ENCODE data around the gene PRSS36. TPM values are rescaled to one million over a fixed set of nuclear protein-coding genes. Genes with fewer than 3 reads are reported as not detected.
A peak's percentile ranks its signal among the peaks of the same experiment; 100 is the strongest.

PRSS36 gene
- total and polyA plus RNA-seq, 4 donors = 0.09 to 2.1 (median 0.62) TPM

DNA sequence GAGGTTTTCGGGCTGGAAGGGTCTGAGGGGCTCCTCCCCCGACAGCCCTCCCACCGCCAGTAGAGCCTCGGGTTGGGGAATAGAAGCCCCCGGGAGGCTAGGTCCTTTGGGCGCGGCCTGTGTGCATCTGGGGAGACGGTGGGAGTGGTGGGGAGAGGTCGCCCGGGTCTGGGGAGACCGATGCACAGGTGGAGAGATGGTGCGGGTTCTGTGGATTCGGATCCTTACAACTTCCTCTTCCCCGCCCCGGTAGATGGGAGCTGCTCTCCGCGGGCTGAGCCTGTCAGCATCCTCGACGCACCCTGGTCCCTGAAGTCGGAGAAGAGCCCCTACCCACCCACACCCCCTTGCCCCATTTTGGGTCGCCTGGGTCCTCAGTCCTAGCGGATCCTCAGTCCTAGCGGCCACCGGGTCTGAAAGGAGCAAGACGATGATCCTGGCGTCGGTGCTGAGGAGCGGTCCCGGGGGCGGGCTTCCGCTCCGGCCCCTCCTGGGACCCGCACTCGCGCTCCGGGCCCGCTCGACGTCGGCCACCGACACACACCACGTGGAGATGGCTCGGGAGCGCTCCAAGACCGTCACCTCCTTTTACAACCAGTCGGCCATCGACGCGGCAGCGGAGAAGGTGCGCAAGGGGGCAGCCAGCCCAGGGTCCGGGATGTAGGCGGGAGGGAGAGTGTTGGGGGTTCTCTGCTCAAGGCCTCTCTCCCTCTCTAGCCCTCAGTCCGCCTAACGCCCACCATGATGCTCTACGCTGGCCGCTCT, 40.9 kb downstream of the PRSS36 start:
- Histone ChIP-seq H3K9ac (ENCODE audit: low read depth in 1 of 2, low read length in 2 of 2) (peak overlapping the region; percentile 34 to 72), H3K27me3 (ENCODE audit: control insufficient read depth in 4 of 4, insufficient read depth in 4 of 4, low read length in 3 of 4) (no peaks in the 10 kb centered on the region), H3K9me3 (ENCODE audit: control insufficient read depth in 4 of 4, low read length in 3 of 4) (no peaks in the 10 kb centered on the region), H3K4me1 (ENCODE audit: control insufficient read depth in 4 of 4, insufficient read depth in 4 of 4, low read length in 3 of 4) (peaks cover 20 to 55% (median 40%) of the 10 kb centered on the region in 4 donors), H3K4me3 (ENCODE audit: low read depth in 1 of 3, low read length in 3 of 3) (peak overlapping the region; percentile 53 to 91 (median 61)), H3K27ac (ENCODE audit: low read depth in 1 of 2, low read length in 2 of 2) (peak overlapping the region; percentile 86 to 96), H3K36me3 (ENCODE audit: control insufficient read depth in 4 of 4, insufficient read depth in 3 of 4, low read depth in 1 of 4, low read length in 3 of 4) (peaks cover 0 to 10% (median 6%) of the 10 kb centered on the region in 4 donors)
- WGBS = 53% methylated on average over 57 of the region's 57 CpGs
- DNase-seq (ENCODE audit: low spot score) = no peak
- TF ChIP-seq FOXA1 (IDR thresholded peaks at IDR 0.05) = no peak
- no peak for TF ChIP-seq SP1 (IDR thresholded peaks at IDR 0.05)
- no peak for TF ChIP-seq TAF1 (conservative IDR thresholded peaks at IDR 0.05)
- TF ChIP-seq JUND (IDR thresholded peaks at IDR 0.05) = no peak
- TF ChIP-seq HNF4A (conservative IDR thresholded peaks at IDR 0.05) = no peak
- no peak for TF ChIP-seq RXRA (IDR thresholded peaks at IDR 0.05)
- TF ChIP-seq, protein P1, sequence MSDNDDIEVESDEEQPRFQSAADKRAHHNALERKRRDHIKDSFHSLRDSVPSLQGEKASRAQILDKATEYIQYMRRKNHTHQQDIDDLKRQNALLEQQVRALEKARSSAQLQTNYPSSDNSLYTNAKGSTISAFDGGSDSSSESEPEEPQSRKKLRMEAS (IDR thresholded peaks at IDR 0.05) = no peak
- no peak for TF ChIP-seq NR2F2 (IDR thresholded peaks at IDR 0.05)
- TF ChIP-seq YY1 (IDR thresholded peaks at IDR 0.05) = no peak
- TF ChIP-seq, protein P2, sequence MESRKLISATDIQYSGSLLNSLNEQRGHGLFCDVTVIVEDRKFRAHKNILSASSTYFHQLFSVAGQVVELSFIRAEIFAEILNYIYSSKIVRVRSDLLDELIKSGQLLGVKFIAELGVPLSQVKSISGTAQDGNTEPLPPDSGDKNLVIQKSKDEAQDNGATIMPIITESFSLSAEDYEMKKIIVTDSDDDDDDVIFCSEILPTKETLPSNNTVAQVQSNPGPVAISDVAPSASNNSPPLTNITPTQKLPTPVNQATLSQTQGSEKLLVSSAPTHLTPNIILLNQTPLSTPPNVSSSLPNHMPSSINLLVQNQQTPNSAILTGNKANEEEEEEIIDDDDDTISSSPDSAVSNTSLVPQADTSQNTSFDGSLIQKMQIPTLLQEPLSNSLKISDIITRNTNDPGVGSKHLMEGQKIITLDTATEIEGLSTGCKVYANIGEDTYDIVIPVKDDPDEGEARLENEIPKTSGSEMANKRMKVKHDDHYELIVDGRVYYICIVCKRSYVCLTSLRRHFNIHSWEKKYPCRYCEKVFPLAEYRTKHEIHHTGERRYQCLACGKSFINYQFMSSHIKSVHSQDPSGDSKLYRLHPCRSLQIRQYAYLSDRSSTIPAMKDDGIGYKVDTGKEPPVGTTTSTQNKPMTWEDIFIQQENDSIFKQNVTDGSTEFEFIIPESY (IDR thresholded peaks at IDR 0.05) = no peak
- TF ChIP-seq, protein P3, sequence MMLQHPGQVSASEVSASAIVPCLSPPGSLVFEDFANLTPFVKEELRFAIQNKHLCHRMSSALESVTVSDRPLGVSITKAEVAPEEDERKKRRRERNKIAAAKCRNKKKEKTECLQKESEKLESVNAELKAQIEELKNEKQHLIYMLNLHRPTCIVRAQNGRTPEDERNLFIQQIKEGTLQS (IDR thresholded peaks at IDR 0.05) = no peak
- TF ChIP-seq EGR1 (IDR thresholded peaks at IDR 0.05; ENCODE audit: low read depth in 2 of 2) = no peak
- TF ChIP-seq RAD21 (IDR thresholded peaks at IDR 0.05) = no peak
- TF ChIP-seq, protein P4, sequence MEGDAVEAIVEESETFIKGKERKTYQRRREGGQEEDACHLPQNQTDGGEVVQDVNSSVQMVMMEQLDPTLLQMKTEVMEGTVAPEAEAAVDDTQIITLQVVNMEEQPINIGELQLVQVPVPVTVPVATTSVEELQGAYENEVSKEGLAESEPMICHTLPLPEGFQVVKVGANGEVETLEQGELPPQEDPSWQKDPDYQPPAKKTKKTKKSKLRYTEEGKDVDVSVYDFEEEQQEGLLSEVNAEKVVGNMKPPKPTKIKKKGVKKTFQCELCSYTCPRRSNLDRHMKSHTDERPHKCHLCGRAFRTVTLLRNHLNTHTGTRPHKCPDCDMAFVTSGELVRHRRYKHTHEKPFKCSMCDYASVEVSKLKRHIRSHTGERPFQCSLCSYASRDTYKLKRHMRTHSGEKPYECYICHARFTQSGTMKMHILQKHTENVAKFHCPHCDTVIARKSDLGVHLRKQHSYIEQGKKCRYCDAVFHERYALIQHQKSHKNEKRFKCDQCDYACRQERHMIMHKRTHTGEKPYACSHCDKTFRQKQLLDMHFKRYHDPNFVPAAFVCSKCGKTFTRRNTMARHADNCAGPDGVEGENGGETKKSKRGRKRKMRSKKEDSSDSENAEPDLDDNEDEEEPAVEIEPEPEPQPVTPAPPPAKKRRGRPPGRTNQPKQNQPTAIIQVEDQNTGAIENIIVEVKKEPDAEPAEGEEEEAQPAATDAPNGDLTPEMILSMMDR (IDR thresholded peaks at IDR 0.05; ENCODE audit: low read depth, low read length, missing input control) = no peak

DNA sequence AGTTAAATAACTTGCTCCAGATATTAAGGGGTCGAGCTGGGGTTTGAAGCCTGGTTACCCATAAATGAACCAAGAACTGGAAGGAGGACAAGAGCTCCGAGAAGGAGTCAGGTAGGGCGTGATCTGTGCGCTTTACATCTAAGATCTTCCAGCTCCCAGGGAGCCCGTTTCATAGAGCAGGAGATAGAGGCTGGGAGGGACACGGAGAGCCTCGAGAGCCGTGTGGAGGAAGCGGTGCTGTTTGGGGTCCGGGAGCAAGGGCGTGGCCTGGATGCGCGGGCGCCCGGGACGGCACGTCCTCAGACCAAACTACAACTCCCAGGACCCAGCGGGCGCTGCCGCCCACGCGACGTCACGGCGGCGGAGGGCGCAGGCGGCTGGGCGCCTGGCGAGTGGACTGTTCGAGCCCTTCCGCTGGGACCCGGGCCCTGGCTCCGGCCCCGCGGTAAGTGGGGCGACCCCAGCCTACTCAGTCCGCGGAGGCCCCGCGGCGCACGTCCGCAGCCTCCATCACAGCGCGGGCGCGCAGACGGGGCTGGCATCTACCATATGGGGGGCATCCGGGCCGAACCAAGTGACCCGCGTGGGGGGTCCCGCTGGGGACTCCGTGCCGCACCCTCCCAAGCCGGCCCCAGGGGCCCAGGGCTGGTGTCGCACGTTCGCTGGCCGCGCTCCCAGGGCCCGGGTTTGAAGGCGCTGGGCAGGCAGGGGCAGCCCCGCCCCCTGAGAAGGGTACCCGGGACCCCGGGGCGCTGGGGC, 41.7 kb downstream of the PRSS36 start, which contains the start of gene BCKDK:
Gene BCKDK, plus strand, starts transcription at position 352 of the 759 bp plus-strand sequence. CDS start 838 bp downstream, outside the sequence.
- H3K36me3 ChIP-seq (ENCODE audit: control insufficient read depth in 4 of 4, insufficient read depth in 3 of 4, low read depth in 1 of 4, low read length in 3 of 4) = peaks cover 0 to 10% (median 6%) of the 10 kb centered on the region in 4 donors
- DNase-seq (ENCODE audit: low spot score) = peak; percentile 68
- H3K9me3 ChIP-seq (ENCODE audit: control insufficient read depth in 4 of 4, low read length in 3 of 4) = no peaks in the 10 kb centered on the region
- 4% methylated on average over 68 of the region's 68 CpGs for WGBS
- H3K9ac ChIP-seq (ENCODE audit: low read depth in 1 of 2, low read length in 2 of 2) = peak within 1 kb of the TSS; percentile 34 to 72
- H3K27me3 ChIP-seq (ENCODE audit: control insufficient read depth in 4 of 4, insufficient read depth in 4 of 4, low read length in 3 of 4) = no peaks in the 10 kb centered on the region
- peak within 1 kb of the TSS; percentile 53 to 91 (median 61) for H3K4me3 ChIP-seq (ENCODE audit: low read depth in 1 of 3, low read length in 3 of 3)
- H3K27ac ChIP-seq (ENCODE audit: low read depth in 1 of 2, low read length in 2 of 2) = peak within 1 kb of the TSS; percentile 86 to 96
- H3K4me1 ChIP-seq (ENCODE audit: control insufficient read depth in 4 of 4, insufficient read depth in 4 of 4, low read length in 3 of 4) = peaks cover 13 to 48% (median 33%) of the 10 kb centered on the region in 4 donors
- TF ChIP-seq SP1 (IDR thresholded peaks at IDR 0.05) (no peak), GABPA (IDR thresholded peaks at IDR 0.05 in 1 of 2, conservative IDR thresholded peaks at IDR 0.05 in 1 of 2) (peak in 1 of 2 donors; percentile 11), EGR1 (IDR thresholded peaks at IDR 0.05; ENCODE audit: low read depth in 2 of 2) (peak; percentile 53 to 74)

Measured in liver (tissue), 9 donors.